PC-3 (cell line): Measurements from ENCODE around the gene FAM222A. TPM values are rescaled to one million over a fixed set of nuclear protein-coding genes. Genes with fewer than 3 reads are reported as not detected.

Experiments
- ATAC-seq: fragments of 200-7000 bp; cut with Tn5 transposase; 2 replicates; pipeline ENCODE4 v1.9.1; 2020; ENCODE audit warnings: mild to moderate bottlenecking, moderate library complexity
- BruUV-seq: library from RNA; stranded (reverse); fragments of 400-500 nt; replicated peaks from 2 replicates; lab custom pipeline; 2021; lab: Mats Ljungman, UMichigan
- CTCF ChIA-PET: fragments of 300-600 bp; sonication (Branson Sonifier 250); formaldehyde crosslinking; loops from one replicate; lab custom pipeline; 2022; ENCODE audit warnings: antibody characterized with exemption; lab: Charles Lee
- POLR2A ChIA-PET: fragments of 300-600 bp; sonication (Branson Sonifier 250); formaldehyde crosslinking; loops from one replicate; lab custom pipeline; 2022; ENCODE audit warnings: antibody characterized with exemption; ENCODE audit not compliant: unreplicated experiment; lab: Charles Lee
- DNase-seq: peaks from one replicate; pipeline ENCODE4 v3.0.0-alpha.2; 2015
- H2AFZ ChIP-seq: fragments of 300-600 bp; sonication (generic); 2 replicates; pipeline ENCODE4 v1.6.0; 2016; ENCODE audit warnings: antibody characterized with exemption, low read length
- H3F3A ChIP-seq: fragments of 300-600 bp; sonication (generic); one replicate; pipeline ENCODE4 v1.6.0; 2017; ENCODE audit warnings: antibody characterized with exemption, low read length, control low read depth, mild to moderate bottlenecking; ENCODE audit not compliant: unreplicated experiment
- H3K27ac ChIP-seq: fragments of 300-600 bp; sonication (generic); 2 replicates; pipeline ENCODE4 v1.5.1; 2016; ENCODE audit warnings: mild to moderate bottlenecking, low read length
- H3K27me3 ChIP-seq: fragments of 300-600 bp; sonication (generic); 2 replicates; pipeline ENCODE4 v1.6.1; 2016; ENCODE audit warnings: low read length, mixed read lengths
- H3K36me3 ChIP-seq: fragments of 300-600 bp; sonication (generic); 2 replicates; pipeline ENCODE4 v1.6.1; 2016; ENCODE audit warnings: low read depth, mixed run types, low read length, mixed read lengths
- H3K4me1 ChIP-seq: fragments of 300-600 bp; sonication (generic); 2 replicates; pipeline ENCODE4 v1.5.1; 2016; ENCODE audit warnings: low read length; ENCODE audit not compliant: insufficient read depth
- H3K4me2 ChIP-seq: fragments of 300-600 bp; sonication (generic); 2 replicates; pipeline ENCODE4 v1.6.0; 2016; ENCODE audit warnings: low read length
- H3K4me3 ChIP-seq: fragments of 300-600 bp; sonication (generic); 2 replicates; pipeline ENCODE4 v1.5.1; 2016; ENCODE audit warnings: mild to moderate bottlenecking, low read length, mixed read lengths
- H3K79me2 ChIP-seq: fragments of 300-600 bp; sonication (generic); 2 replicates; pipeline ENCODE4 v1.6.1; 2017; ENCODE audit warnings: low read length, mixed read lengths
- H3K9ac ChIP-seq: fragments of 300-600 bp; sonication (generic); 2 replicates; pipeline ENCODE4 v1.6.0; 2016; ENCODE audit warnings: mild to moderate bottlenecking, low read length
- H3K9me2 ChIP-seq: fragments of 300-600 bp; sonication (generic); replicated peaks from 2 replicates; pipeline ENCODE4 v1.6.1; 2016; ENCODE audit warnings: mixed run types, low read length, mixed read lengths
- H3K9me3 ChIP-seq: fragments of 300-600 bp; sonication (generic); 2 replicates; pipeline ENCODE4 v1.6.1; 2016; ENCODE audit warnings: low read length, mixed read lengths
- H4K20me1 ChIP-seq: fragments of 300-600 bp; sonication (generic); 2 replicates; pipeline ENCODE4 v1.6.1; 2016; ENCODE audit warnings: low read length, mixed read lengths
- EZH2 ChIP-seq: fragments of 300-600 bp; sonication (generic); IDR thresholded peaks from one replicate; pipeline ENCODE4 v1.6.1; 2017; ENCODE audit warnings: antibody characterized with exemption, mild to moderate bottlenecking, low read length; ENCODE audit not compliant: unreplicated experiment
- EZH2phosphoT487 ChIP-seq: fragments of 300-600 bp; sonication (generic); IDR thresholded peaks from 2 replicates; pipeline ENCODE4 v1.6.1; 2018; ENCODE audit warnings: mild to moderate bottlenecking, antibody characterized with exemption, low read length, borderline replicate concordance
- intact Hi-C: fragments of 100-400 bp; cut with micrococcal nuclease; formaldehyde crosslinking; loops from 2 replicates; pipeline ENCODE4 v1.9.0; 2023
- total RNA-seq: library from RNA; depleted of rRNA; stranded (reverse); fragments of >200 nt; gene quantifications from 2 replicates; pipeline ENCODE4 v1.2.3, GENCODE V29; 2014
- TF ChIP-seq, protein P1 (sequence below): fragments of 300-600 bp; sonication (generic); conservative IDR thresholded peaks from 2 replicates; pipeline ENCODE4 v1.5.1; 2017; ENCODE audit warnings: antibody characterized with exemption, low read depth, mild to moderate bottlenecking, low read length

Gene FAM222A
- total RNA-seq, 1 experiment from 2014 or later = 11.7 TPM

DNA sequence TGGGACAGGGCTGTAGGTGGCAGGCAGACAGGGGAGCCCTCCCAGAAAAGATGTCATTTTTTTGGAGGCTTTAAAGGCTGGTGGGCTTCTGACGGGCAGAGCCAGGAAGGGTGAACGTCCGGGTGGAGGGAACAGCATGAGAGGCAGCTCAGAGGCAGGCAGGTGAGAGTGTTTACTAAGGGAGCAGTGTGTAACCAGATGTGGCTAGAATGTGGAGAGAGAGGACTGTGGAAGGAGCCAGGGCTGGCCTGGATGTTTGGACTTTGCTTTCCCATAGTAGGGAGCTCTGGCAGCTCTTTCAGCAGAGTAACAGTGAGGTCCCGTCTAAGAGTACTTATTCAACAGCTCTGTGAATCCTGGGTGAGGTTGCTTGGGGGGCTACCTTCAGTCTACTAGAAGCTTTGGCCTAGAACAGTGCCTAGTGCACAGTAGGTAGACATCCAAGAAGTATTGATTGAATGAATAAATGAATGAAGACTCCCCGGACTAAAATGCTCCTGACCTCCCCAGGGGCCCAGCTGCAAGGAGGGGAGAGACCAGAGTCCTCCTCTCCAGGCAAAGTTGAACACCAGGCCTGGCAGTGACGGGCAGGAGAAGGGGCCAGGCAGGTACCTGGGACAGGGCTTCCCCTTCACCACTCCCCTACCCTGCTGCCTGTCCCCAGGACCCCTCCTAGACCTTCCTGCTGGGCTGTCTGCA lies 8.5 kb downstream of the FAM222A start:
- Histone ChIP-seq H3K4me3 (no peak overlapping the region), H2AFZ (no peak overlapping the region), H3K9ac (no peak overlapping the region), H4K20me1 (no peaks in the 10 kb centered on the region), H3K36me3 (no peaks in the 10 kb centered on the region), H3K27me3 (no peaks in the 10 kb centered on the region), H3K27ac (no peak overlapping the region), H3K4me2 (no peak overlapping the region), H3K4me1 (no peaks in the 10 kb centered on the region), H3K9me3 (no peaks in the 10 kb centered on the region), H3K9me2 (no peaks in the 10 kb centered on the region), H3K79me2 (no peaks in the 10 kb centered on the region), H3F3A (no peaks in the 10 kb centered on the region)
- ChIA-PET POLR2A (no interaction called here), CTCF (no interaction called here)
- intact Hi-C loops = no loop called here
- DNase-seq (no peak), ATAC-seq (no peak)
- TF ChIP-seq EZH2phosphoT487 (no peak), EZH2 (no peak)
- TF ChIP-seq, protein P1, sequence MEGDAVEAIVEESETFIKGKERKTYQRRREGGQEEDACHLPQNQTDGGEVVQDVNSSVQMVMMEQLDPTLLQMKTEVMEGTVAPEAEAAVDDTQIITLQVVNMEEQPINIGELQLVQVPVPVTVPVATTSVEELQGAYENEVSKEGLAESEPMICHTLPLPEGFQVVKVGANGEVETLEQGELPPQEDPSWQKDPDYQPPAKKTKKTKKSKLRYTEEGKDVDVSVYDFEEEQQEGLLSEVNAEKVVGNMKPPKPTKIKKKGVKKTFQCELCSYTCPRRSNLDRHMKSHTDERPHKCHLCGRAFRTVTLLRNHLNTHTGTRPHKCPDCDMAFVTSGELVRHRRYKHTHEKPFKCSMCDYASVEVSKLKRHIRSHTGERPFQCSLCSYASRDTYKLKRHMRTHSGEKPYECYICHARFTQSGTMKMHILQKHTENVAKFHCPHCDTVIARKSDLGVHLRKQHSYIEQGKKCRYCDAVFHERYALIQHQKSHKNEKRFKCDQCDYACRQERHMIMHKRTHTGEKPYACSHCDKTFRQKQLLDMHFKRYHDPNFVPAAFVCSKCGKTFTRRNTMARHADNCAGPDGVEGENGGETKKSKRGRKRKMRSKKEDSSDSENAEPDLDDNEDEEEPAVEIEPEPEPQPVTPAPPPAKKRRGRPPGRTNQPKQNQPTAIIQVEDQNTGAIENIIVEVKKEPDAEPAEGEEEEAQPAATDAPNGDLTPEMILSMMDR = no peak
- no TSS peak for BruUV-seq

DNA sequence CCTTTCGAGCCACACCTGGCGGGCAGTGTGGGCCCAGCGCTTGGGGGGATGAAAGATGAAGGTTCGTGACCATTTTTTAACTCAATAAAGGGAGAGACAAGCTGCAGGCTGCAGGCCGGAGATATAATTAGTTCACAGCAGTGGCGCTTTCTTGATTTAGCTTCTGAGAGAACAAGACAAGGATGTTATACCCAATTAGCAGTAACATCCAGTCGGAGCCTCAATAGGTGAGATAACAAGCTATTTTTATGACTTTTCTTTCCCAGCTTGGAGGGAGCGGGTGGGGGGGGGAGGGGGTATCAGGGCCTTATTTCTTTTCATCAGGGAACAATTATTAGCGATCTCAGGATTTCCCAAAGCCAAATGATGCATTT lies 9.1 kb downstream of the FAM222A start:
- ChIA-PET CTCF (no interaction called here), POLR2A (no interaction called here)
- DNase-seq = no peak
- H4K20me1 ChIP-seq = no peaks in the 10 kb centered on the region
- H3K4me3 ChIP-seq = no peak overlapping the region
- H3K27ac ChIP-seq = no peak overlapping the region
- no TSS peak for BruUV-seq
- no peaks in the 10 kb centered on the region for H3K79me2 ChIP-seq
- TF ChIP-seq, protein P1 = no peak
- TF ChIP-seq EZH2 (no peak), EZH2phosphoT487 (no peak)
- no peak overlapping the region for H2AFZ ChIP-seq
- no peaks in the 10 kb centered on the region for H3F3A ChIP-seq
- intact Hi-C loops = no loop called here
- no peaks in the 10 kb centered on the region for H3K27me3 ChIP-seq
- H3K4me1 ChIP-seq = no peaks in the 10 kb centered on the region
- H3K4me2 ChIP-seq = no peak overlapping the region
- ATAC-seq = no peak
- no peaks in the 10 kb centered on the region for H3K36me3 ChIP-seq
- H3K9me3 ChIP-seq = no peaks in the 10 kb centered on the region
- no peaks in the 10 kb centered on the region for H3K9me2 ChIP-seq
- no peak overlapping the region for H3K9ac ChIP-seq

DNA sequence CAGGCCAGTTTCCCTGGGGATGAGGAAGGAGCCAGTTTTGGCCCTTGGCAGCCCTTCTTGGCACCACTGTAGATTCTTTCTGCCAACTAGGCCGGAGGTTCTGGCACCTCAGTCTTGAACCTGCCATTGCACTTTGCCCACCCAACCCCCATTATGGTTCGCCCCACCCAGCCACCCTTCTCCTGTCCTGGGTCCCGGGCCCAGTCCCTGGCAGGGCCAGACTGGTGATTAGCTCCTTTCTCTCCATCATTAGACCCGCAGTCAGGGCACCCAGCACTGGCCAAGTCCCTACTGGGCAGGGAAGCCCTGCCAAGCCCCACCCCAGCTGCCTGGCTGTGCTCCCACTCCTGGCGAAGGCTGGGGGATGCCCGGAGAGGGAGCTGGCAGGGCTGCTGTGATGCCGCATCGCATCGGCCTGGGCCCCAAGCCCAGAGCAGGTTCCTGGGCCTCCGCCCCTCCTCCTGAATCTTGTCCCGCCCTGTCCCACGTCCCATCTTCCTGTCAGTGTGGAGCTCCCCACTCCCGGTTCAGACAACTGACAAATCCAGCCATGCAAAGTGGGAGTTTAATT lies 9.8 kb downstream of the FAM222A start:
- Histone ChIP-seq H4K20me1 (no peaks in the 10 kb centered on the region), H3K4me1 (no peaks in the 10 kb centered on the region), H3K4me2 (no peak overlapping the region), H3K27ac (no peak overlapping the region), H2AFZ (no peak overlapping the region), H3K27me3 (no peaks in the 10 kb centered on the region), H3K79me2 (no peaks in the 10 kb centered on the region), H3K9me2 (no peaks in the 10 kb centered on the region), H3K4me3 (no peak overlapping the region), H3K9me3 (no peaks in the 10 kb centered on the region), H3K9ac (no peak overlapping the region), H3F3A (no peaks in the 10 kb centered on the region), H3K36me3 (no peaks in the 10 kb centered on the region)
- TF ChIP-seq EZH2 (no peak), EZH2phosphoT487 (no peak)
- TF ChIP-seq, protein P1 = no peak
- BruUV-seq = no TSS peak
- intact Hi-C loops = no loop called here
- DNase-seq (no peak), ATAC-seq (peak; percentile 25)
- CTCF ChIA-PET = interaction anchor here (0.6 kb wide), 1 partner anchor 18 kb away, joined by 3 read pairs; no protein-coding TSS in a partner anchor
- POLR2A ChIA-PET = no interaction called here
